Kidney capillary endothelial cell (primary cell): ENCODE measurements around the gene SLC16A10.
"Not testable (repeated sequence)": the region's sequence is repeated elsewhere in the genome, so short reads cannot be mapped to it uniquely, and the experiment has no call there.

Experiments used
- DNase-seq: peaks from one replicate; pipeline ENCODE4 v3.0.0-alpha.2; 2018; ENCODE audit warnings: low spot score

The SLC16A10 gene

GRCh38 chr6:111134236-111134869 lies 47.0 kb downstream of the SLC16A10 start:
- not testable (repeated sequence) for DNase-seq

GRCh38 chr6:111137489-111138093 lies 50.3 kb downstream of the SLC16A10 start:
- DNase-seq = not testable (repeated sequence)

- no peak for DNase-seq
Measured at GRCh38 chr6:111147440-111147839, 60.1 kb downstream of the SLC16A10 start.

GRCh38 chr6:111148110-111148509 lies 60.8 kb downstream of the SLC16A10 start:
- DNase-seq = no peak

- no peak for DNase-seq
Measured at GRCh38 chr6:111150577-111150976, 63.3 kb downstream of the SLC16A10 start.

- no peak for DNase-seq
Measured at GRCh38 chr6:111154981-111155380, 67.7 kb downstream of the SLC16A10 start.

- no peak for DNase-seq
Measured at GRCh38 chr6:111157412-111157811, 70.1 kb downstream of the SLC16A10 start.

- no peak for DNase-seq
Measured at GRCh38 chr6:111159633-111160032, 72.3 kb downstream of the SLC16A10 start.

GRCh38 chr6:111161650-111162049 lies 74.3 kb downstream of the SLC16A10 start:
- DNase-seq = no peak

- no peak for DNase-seq
Measured at GRCh38 chr6:111162504-111162903, 75.2 kb downstream of the SLC16A10 start.

GRCh38 chr6:111171577-111172400 lies 84.5 kb downstream of the SLC16A10 start:
- no peak for DNase-seq

- DNase-seq = no peak
Measured at GRCh38 chr6:111172563-111172962, 85.3 kb downstream of the SLC16A10 start.

GRCh38 chr6:111173341-111173740 lies 86.0 kb downstream of the SLC16A10 start:
- DNase-seq = no peak

- DNase-seq = no peak
Measured at GRCh38 chr6:111173946-111174345, 86.6 kb downstream of the SLC16A10 start.

- no peak for DNase-seq
Measured at GRCh38 chr6:111175109-111175508, 87.8 kb downstream of the SLC16A10 start.

GRCh38 chr6:111176038-111176759 lies 88.9 kb downstream of the SLC16A10 start:
- DNase-seq = no peak

- no peak for DNase-seq
Measured at GRCh38 chr6:111176760-111177099, 89.4 kb downstream of the SLC16A10 start.

- DNase-seq = no peak
Measured at GRCh38 chr6:111177131-111177530, 89.8 kb downstream of the SLC16A10 start.

GRCh38 chr6:111183702-111184517 lies 96.6 kb downstream of the SLC16A10 start:
- no peak for DNase-seq

GRCh38 chr6:111184827-111185532 lies 97.7 kb downstream of the SLC16A10 start:
- DNase-seq = no peak

GRCh38 chr6:111185954-111186353 lies 98.7 kb downstream of the SLC16A10 start:
- DNase-seq = no peak
